ENCODE data around the gene SPOCK1.
A peak's percentile ranks its signal among the peaks of the same experiment; 100 is the strongest.

Gene SPOCK1

GRCh38 chr5:137191179-137191578 is 307.9 kb downstream of the SPOCK1 start:
- no peak for DNase-seq (ENCODE audit: low spot score)
- Histone ChIP-seq H3K27ac (no peak overlapping the region), H3K4me3 (no peak overlapping the region)
- TF ChIP-seq CTCF (IDR thresholded peaks at IDR 0.05): no peak

- no peak for DNase-seq (ENCODE audit: low spot score)
- TF ChIP-seq CTCF (IDR thresholded peaks at IDR 0.05): no peak
- Histone ChIP-seq H3K4me3 (no peak overlapping the region), H3K27ac (peak overlapping the region in 1 of 2 donors; percentile 34)
Measured at GRCh38 chr5:137190441-137190840, 308.7 kb downstream of the SPOCK1 start.

- no peak for DNase-seq (ENCODE audit: low spot score)
- no peak for TF ChIP-seq CTCF (IDR thresholded peaks at IDR 0.05)
- H3K27ac ChIP-seq: no peak overlapping the region
- no peak overlapping the region for H3K4me3 ChIP-seq
Measured at GRCh38 chr5:137190031-137190430, 309.1 kb downstream of the SPOCK1 start.

- Histone ChIP-seq H3K27ac (no peak overlapping the region), H3K4me3 (no peak overlapping the region)
- TF ChIP-seq CTCF (IDR thresholded peaks at IDR 0.05): no peak
- DNase-seq (ENCODE audit: low spot score): no peak
Measured at GRCh38 chr5:137188566-137188965, 310.6 kb downstream of the SPOCK1 start.

- no peak for TF ChIP-seq CTCF (IDR thresholded peaks at IDR 0.05)
- Histone ChIP-seq H3K27ac (peak overlapping the region in 1 of 2 donors; percentile 63), H3K4me3 (no peak overlapping the region)
- DNase-seq (ENCODE audit: low spot score): no peak
Measured at GRCh38 chr5:137186759-137187461, 312.2 kb downstream of the SPOCK1 start.

- Histone ChIP-seq H3K27ac (no peak overlapping the region), H3K4me3 (no peak overlapping the region)
- no peak for TF ChIP-seq CTCF (IDR thresholded peaks at IDR 0.05)
- no peak for DNase-seq (ENCODE audit: low spot score)
Measured at GRCh38 chr5:137185193-137185592, 313.9 kb downstream of the SPOCK1 start.

GRCh38 chr5:137184734-137185133 is 314.4 kb downstream of the SPOCK1 start:
- Histone ChIP-seq H3K4me3 (no peak overlapping the region), H3K27ac (no peak overlapping the region)
- TF ChIP-seq CTCF (IDR thresholded peaks at IDR 0.05): no peak
- DNase-seq (ENCODE audit: low spot score): no peak
